GM23338 (cell line): Measurements from ENCODE around the gene SLTM. TPM values are rescaled to one million over a fixed set of nuclear protein-coding genes. Genes with fewer than 3 reads are reported as not detected.

Experiments
- ATAC-seq: fragments of 200-7000 bp; cut with Tn5 transposase; 3 replicates; pipeline ENCODE4 v1.9.1; 2020
- DNase-seq: peaks from one replicate; pipeline ENCODE4 v3.0.0-alpha.2; 2015; ENCODE audit warnings: low spot score
- H2AFZ ChIP-seq: fragments of 200-600 bp; sonication (generic); 2 replicates; pipeline ENCODE4 v1.8.0; 2016; ENCODE audit warnings: antibody characterized with exemption, mild to moderate bottlenecking, moderate library complexity
- H3F3A ChIP-seq: fragments of 200-600 bp; sonication (generic); replicated peaks from 2 replicates; pipeline ENCODE4 v1.8.0; 2017; ENCODE audit warnings: antibody characterized with exemption, mixed run types, low read depth
- H3K27ac ChIP-seq: fragments of 200-600 bp; sonication (generic); 2 replicates; pipeline ENCODE4 v1.6.1; 2016; ENCODE audit warnings: low read depth
- H3K27me3 ChIP-seq: fragments of 200-600 bp; sonication (generic); 2 replicates; pipeline ENCODE4 v1.8.0; 2016; ENCODE audit warnings: mild to moderate bottlenecking, mixed run types, moderate library complexity; ENCODE audit not compliant: insufficient read depth
- H3K36me3 ChIP-seq: fragments of 200-600 bp; sonication (generic); 2 replicates; pipeline ENCODE4 v1.8.0; 2016; ENCODE audit warnings: mild to moderate bottlenecking; ENCODE audit not compliant: insufficient read depth
- H3K4me1 ChIP-seq: fragments of 200-600 bp; sonication (generic); 2 replicates; pipeline ENCODE4 v1.8.0; 2016; ENCODE audit warnings: mild to moderate bottlenecking, moderate library complexity; ENCODE audit not compliant: insufficient read depth
- H3K4me2 ChIP-seq: fragments of 200-600 bp; sonication (generic); 2 replicates; pipeline ENCODE4 v1.7.1; 2017; ENCODE audit warnings: mixed run types
- H3K4me3 ChIP-seq: fragments of 200-600 bp; sonication (generic); 2 replicates; pipeline ENCODE4 v1.6.1; 2016; ENCODE audit warnings: mixed run types
- H3K79me2 ChIP-seq: fragments of 200-600 bp; sonication (generic); replicated peaks from 2 replicates; pipeline ENCODE4 v1.8.0; 2017; ENCODE audit warnings: mild to moderate bottlenecking; ENCODE audit not compliant: insufficient read depth
- H3K9me2 ChIP-seq: fragments of 200-600 bp; sonication (generic); 2 replicates; pipeline ENCODE4 v1.8.0; 2017; ENCODE audit not compliant: insufficient read depth
- H4K20me1 ChIP-seq: fragments of 200-600 bp; sonication (generic); replicated peaks from 2 replicates; pipeline ENCODE4 v1.8.0; 2017; ENCODE audit warnings: mild to moderate bottlenecking; ENCODE audit not compliant: insufficient read depth
- H3K27ac Mint-ChIP-seq: 2 replicates; pipeline ENCODE4 v1.8.0; 2020; ENCODE audit warnings: inconsistent platforms, mild to moderate bottlenecking, moderate library complexity, mixed read lengths
- H3K27me3 Mint-ChIP-seq: 3 replicates; pipeline ENCODE4 v1.8.0; 2022; ENCODE audit warnings: low read depth, mild to moderate bottlenecking, moderate library complexity, mixed read lengths, inconsistent platforms; ENCODE audit not compliant: insufficient read depth, poor library complexity
- H3K36me3 Mint-ChIP-seq: 3 replicates; pipeline ENCODE4 v1.8.0; 2021; ENCODE audit warnings: low read depth, mild to moderate bottlenecking, inconsistent platforms, moderate library complexity, mixed read lengths
- H3K4me1 Mint-ChIP-seq: 3 replicates; pipeline ENCODE4 v1.8.0; 2020; ENCODE audit warnings: mild to moderate bottlenecking, inconsistent platforms, mixed read lengths
- H3K4me3 Mint-ChIP-seq: 3 replicates; pipeline ENCODE4 v1.8.0; 2021; ENCODE audit warnings: moderate library complexity, mild to moderate bottlenecking, inconsistent platforms, mixed read lengths
- H3K9me3 Mint-ChIP-seq: 3 replicates; pipeline ENCODE4 v1.8.0; 2020; ENCODE audit warnings: moderate library complexity, mild to moderate bottlenecking, inconsistent platforms, mixed read lengths
- EZH2 ChIP-seq: fragments of 200-600 bp; sonication (generic); IDR thresholded peaks from one replicate; pipeline ENCODE4 v1.8.0; 2017; ENCODE audit warnings: antibody characterized with exemption, mild to moderate bottlenecking, low read depth; ENCODE audit not compliant: unreplicated experiment
- ZNF331 ChIP-seq: fragments of 250-450 bp; sonication (Bioruptor Pico); IDR thresholded peaks from 2 replicates; pipeline ENCODE4 v1.5.0; 2020; ENCODE audit warnings: low read depth, mild to moderate bottlenecking, moderate library complexity
- ZNF462 ChIP-seq: fragments of 250-450 bp; sonication (Bioruptor Pico); IDR thresholded peaks from 2 replicates; pipeline ENCODE4 v1.5.0; 2020; ENCODE audit warnings: mild to moderate bottlenecking, moderate library complexity
- polyA plus RNA-seq: library from polyadenylated mRNA; unstranded; fragments of >200 nt; fragmentation: Nextera tagmentation; extraction: Ambion mirVana; gene quantifications from 2 replicates; pipeline ENCODE4 v1.2.1, GENCODE V29; 2016
- total RNA-seq: library from RNA; depleted of rRNA; stranded (reverse); fragments of >200 nt; shearing (Covaris generic); gene quantifications from 2 replicates; pipeline ENCODE4 v1.2.3, GENCODE V29; 2014
- TF ChIP-seq, protein P1 (sequence below): IDR thresholded peaks from one replicate; pipeline ENCODE4 v1.6.1; 2018; ENCODE audit warnings: antibody characterized with exemption; ENCODE audit not compliant: unreplicated experiment

SLTM gene
- total and polyA plus RNA-seq, 2 experiments from 2014 or later = 210 to 476 TPM

DNA sequence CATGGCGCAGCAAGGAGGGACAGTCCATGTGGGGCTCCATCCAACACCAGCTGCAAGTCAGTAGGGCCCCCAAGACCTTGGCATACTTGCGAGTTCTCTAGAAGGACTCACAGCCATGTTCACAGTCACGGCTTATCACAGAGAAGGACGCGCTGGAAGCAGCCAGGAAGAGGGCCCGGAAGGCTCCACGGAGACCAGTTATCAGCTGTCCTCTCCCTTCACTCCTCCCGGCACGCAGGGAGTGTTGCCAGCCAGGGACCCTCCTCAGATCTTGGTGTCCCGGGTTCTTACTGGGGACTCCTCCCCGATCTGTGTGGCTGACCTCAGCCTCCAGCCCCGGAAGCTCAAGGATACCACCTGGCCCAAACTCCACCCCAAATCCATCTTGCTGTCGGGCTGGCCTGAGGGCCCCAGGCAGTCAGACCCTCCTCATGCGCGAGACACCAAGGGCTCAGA lies 68.0 kb downstream of the SLTM start:
- H3K4me3 ChIP-seq = peak overlapping the region; percentile 52
- ATAC-seq (peak; percentile 20), DNase-seq (peak; percentile 30)
- H3K27me3 ChIP-seq = peaks cover 9% of the 10 kb centered on the region; the same call in 1 of the 2 replicates
- H3F3A ChIP-seq = 0 out of 2 replicates have a peak, but pooled peaks cover 6% of the 10 kb centered on the region
- H4K20me1 ChIP-seq = no peaks in the 10 kb centered on the region
- H3K27ac Mint-ChIP-seq = no peak overlapping the region
- H3K9me2 ChIP-seq = no peaks in the 10 kb centered on the region
- H2AFZ ChIP-seq = peak overlapping the region; percentile 13
- H3K4me1 ChIP-seq = no peaks in the 10 kb centered on the region; the same call in 1 of the 2 replicates
- TF ChIP-seq EZH2 (no peak), ZNF462 (no peak), ZNF331 (CRISPR knock-in tag) (no peak)
- TF ChIP-seq, protein P1, sequence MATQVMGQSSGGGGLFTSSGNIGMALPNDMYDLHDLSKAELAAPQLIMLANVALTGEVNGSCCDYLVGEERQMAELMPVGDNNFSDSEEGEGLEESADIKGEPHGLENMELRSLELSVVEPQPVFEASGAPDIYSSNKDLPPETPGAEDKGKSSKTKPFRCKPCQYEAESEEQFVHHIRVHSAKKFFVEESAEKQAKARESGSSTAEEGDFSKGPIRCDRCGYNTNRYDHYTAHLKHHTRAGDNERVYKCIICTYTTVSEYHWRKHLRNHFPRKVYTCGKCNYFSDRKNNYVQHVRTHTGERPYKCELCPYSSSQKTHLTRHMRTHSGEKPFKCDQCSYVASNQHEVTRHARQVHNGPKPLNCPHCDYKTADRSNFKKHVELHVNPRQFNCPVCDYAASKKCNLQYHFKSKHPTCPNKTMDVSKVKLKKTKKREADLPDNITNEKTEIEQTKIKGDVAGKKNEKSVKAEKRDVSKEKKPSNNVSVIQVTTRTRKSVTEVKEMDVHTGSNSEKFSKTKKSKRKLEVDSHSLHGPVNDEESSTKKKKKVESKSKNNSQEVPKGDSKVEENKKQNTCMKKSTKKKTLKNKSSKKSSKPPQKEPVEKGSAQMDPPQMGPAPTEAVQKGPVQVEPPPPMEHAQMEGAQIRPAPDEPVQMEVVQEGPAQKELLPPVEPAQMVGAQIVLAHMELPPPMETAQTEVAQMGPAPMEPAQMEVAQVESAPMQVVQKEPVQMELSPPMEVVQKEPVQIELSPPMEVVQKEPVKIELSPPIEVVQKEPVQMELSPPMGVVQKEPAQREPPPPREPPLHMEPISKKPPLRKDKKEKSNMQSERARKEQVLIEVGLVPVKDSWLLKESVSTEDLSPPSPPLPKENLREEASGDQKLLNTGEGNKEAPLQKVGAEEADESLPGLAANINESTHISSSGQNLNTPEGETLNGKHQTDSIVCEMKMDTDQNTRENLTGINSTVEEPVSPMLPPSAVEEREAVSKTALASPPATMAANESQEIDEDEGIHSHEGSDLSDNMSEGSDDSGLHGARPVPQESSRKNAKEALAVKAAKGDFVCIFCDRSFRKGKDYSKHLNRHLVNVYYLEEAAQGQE = no peak
- peaks cover 17% of the 10 kb centered on the region for H3K27me3 Mint-ChIP-seq
- peak overlapping the region; percentile 42 for H3K4me3 Mint-ChIP-seq
- peaks cover 7% of the 10 kb centered on the region for H3K36me3 Mint-ChIP-seq
- H3K36me3 ChIP-seq = no peaks in the 10 kb centered on the region
- peak overlapping the region; percentile 81 for H3K4me2 ChIP-seq
- H3K9me3 Mint-ChIP-seq = peaks cover 3% of the 10 kb centered on the region
- no peaks in the 10 kb centered on the region for H3K79me2 ChIP-seq
- no peak overlapping the region for H3K27ac ChIP-seq
- H3K4me1 Mint-ChIP-seq = peaks cover 10% of the 10 kb centered on the region
